H1 (cell line): ENCODE data around the gene NPY2R. TPM values are rescaled to one million over a fixed set of nuclear protein-coding genes. Genes with fewer than 3 reads are reported as not detected.

Source experiments
- CTCF ChIA-PET: fragments of 300-600 bp; sonication (Branson Sonifier 250); formaldehyde crosslinking; loops from one replicate; lab custom pipeline; 2021; ENCODE audit not compliant: partially characterized antibody; lab: Charles Lee
- POLR2A ChIA-PET: fragments of 300-600 bp; sonication (Branson Sonifier 250); formaldehyde crosslinking; loops from one replicate; lab custom pipeline; 2021; ENCODE audit warnings: inconsistent platforms; ENCODE audit not compliant: partially characterized antibody; lab: Charles Lee
- DNase-seq, 2 experiments: peaks; one replicate each; pipeline versions ENCODE4 v3.0.0 to v3.0.0-alpha.2; 2010 to 2022; ENCODE audit warnings: low spot score in 2 of 2, low read depth in 1 of 2, mixed read lengths in 1 of 2
- FAIRE-seq: peaks from 2 replicates; lab custom pipeline; 2011; peaks lifted over from hg19 to GRCh38; lab: Jason Lieb, UNC
- H2AFZ ChIP-seq: 2 replicates; pipeline ENCODE4 v1.8.1; 2012; ENCODE audit warnings: low read length, inconsistent platforms
- H2AK5ac ChIP-seq: 2 replicates; pipeline ENCODE4 v1.6.1; 2013; ENCODE audit warnings: low read depth, low read length
- H2BK120ac ChIP-seq: replicated peaks from 2 replicates; pipeline ENCODE3; 2013; ENCODE audit warnings: low read depth, low read length, inconsistent platforms
- H2BK12ac ChIP-seq: 2 replicates; pipeline ENCODE4 v1.6.1; 2013; ENCODE audit warnings: low read depth, low read length
- H2BK15ac ChIP-seq: 2 replicates; pipeline ENCODE4 v1.6.1; 2013; ENCODE audit warnings: low read length
- H2BK20ac ChIP-seq: 2 replicates; pipeline ENCODE4 v1.6.1; 2013; ENCODE audit warnings: low read length
- H2BK5ac ChIP-seq: 2 replicates; pipeline ENCODE4 v1.6.1; 2013; ENCODE audit warnings: low read depth, low read length
- H3K14ac ChIP-seq: 2 replicates; pipeline ENCODE4 v1.6.1; 2013; ENCODE audit warnings: inconsistent platforms; ENCODE audit not compliant: insufficient read length
- H3K18ac ChIP-seq: 2 replicates; pipeline ENCODE4 v1.6.1; 2013; ENCODE audit warnings: low read length; ENCODE audit errors: extremely low read depth
- H3K23ac ChIP-seq: 2 replicates; pipeline ENCODE4 v1.6.1; 2013; ENCODE audit warnings: inconsistent platforms; ENCODE audit not compliant: insufficient read length
- H3K23me2 ChIP-seq: 2 replicates; pipeline ENCODE4 v1.6.1; 2013; ENCODE audit warnings: low read depth, low read length
- H3K27ac ChIP-seq: 2 replicates; pipeline ENCODE4 v1.6.1; 2011; ENCODE audit warnings: low read depth, low read length, inconsistent platforms
- H3K27me3 ChIP-seq, 4 experiments: replicated peaks in 1 of 4; 1 replicate in 1 of 4; 2 replicates in 3 of 4; pipeline versions ENCODE4 v1.6.1 to v1.8.1; 2011 to 2013; ENCODE audit warnings: low read length in 3 of 4, mild to moderate bottlenecking in 3 of 4, inconsistent platforms in 2 of 4, mixed read lengths in 2 of 4, moderate library complexity in 1 of 4; ENCODE audit not compliant: control insufficient read depth in 3 of 4, insufficient read depth in 3 of 4; ENCODE audit errors: extremely low read depth in 1 of 4
- H3K36me3 ChIP-seq, 4 experiments: 2 replicates each; pipeline versions ENCODE4 v1.6.1 to v1.8.1; 2011 to 2013; ENCODE audit warnings: mild to moderate bottlenecking in 4 of 4, low read length in 3 of 4, moderate library complexity in 2 of 4, control low read depth in 1 of 4, inconsistent platforms in 1 of 4; ENCODE audit not compliant: insufficient read depth in 4 of 4, control insufficient read depth in 2 of 4
- H3K4ac ChIP-seq: replicated peaks from 2 replicates; pipeline ENCODE3; 2013; ENCODE audit warnings: low read length, low read depth, mixed read lengths, inconsistent platforms; ENCODE audit not compliant: insufficient read length
- H3K4me1 ChIP-seq, 4 experiments: replicated peaks in 1 of 4; 1 replicate in 1 of 4; 2 replicates in 3 of 4; pipeline versions ENCODE4 v1.6.1 to v1.8.1; 2011 to 2013; ENCODE audit warnings: low read length in 3 of 4, inconsistent platforms in 2 of 4, mixed read lengths in 1 of 4; ENCODE audit not compliant: insufficient read depth in 4 of 4, control insufficient read depth in 3 of 4
- H3K4me2 ChIP-seq, 2 experiments: 2 replicates each; pipeline versions ENCODE4 v1.6.1 to v1.8.1; 2011 to 2013; ENCODE audit warnings: low read depth in 2 of 2, low read length in 2 of 2, control low read depth in 1 of 2, inconsistent platforms in 1 of 2, mild to moderate bottlenecking in 1 of 2; ENCODE audit not compliant: insufficient read depth in 1 of 2
- H3K4me3 ChIP-seq, 4 experiments: fragments of 200-600, 300-600 bp in 1 of 4; sonication (generic), shearing (Covaris generic), sonication (Bioruptor Twin) in 1 of 4; 2 replicates each; pipeline versions ENCODE4 v1.5.1 to v1.8.1; 2011 to 2016; ENCODE audit warnings: low read length in 4 of 4, low read depth in 3 of 4, control low read depth in 2 of 4, inconsistent platforms in 2 of 4, mild to moderate bottlenecking in 2 of 4, mixed read lengths in 1 of 4, moderate library complexity in 1 of 4; ENCODE audit not compliant: insufficient read depth in 2 of 4; ENCODE audit errors: extremely low read depth in 1 of 4
- H3K56ac ChIP-seq: replicated peaks from 2 replicates; pipeline ENCODE3; 2013; ENCODE audit warnings: low read depth, mild to moderate bottlenecking, mixed read lengths, low read length, inconsistent platforms; ENCODE audit not compliant: insufficient read length
- H3K79me1 ChIP-seq: 2 replicates; pipeline ENCODE4 v1.6.1; 2013; ENCODE audit warnings: low read depth, low read length, control low read depth
- H3K79me2 ChIP-seq, 2 experiments: 2 replicates each; pipeline versions ENCODE4 v1.6.1 to v1.8.1; 2012 to 2013; ENCODE audit warnings: low read length in 2 of 2, mild to moderate bottlenecking in 2 of 2, inconsistent platforms in 1 of 2; ENCODE audit not compliant: insufficient read depth in 2 of 2, control insufficient read depth in 1 of 2
- H3K9ac ChIP-seq, 4 experiments: replicated peaks in 1 of 4; 1 replicate in 1 of 4; 2 replicates in 3 of 4; pipeline versions ENCODE4 v1.6.1 to v1.8.1; 2011 to 2013; ENCODE audit warnings: low read depth in 3 of 4, low read length in 3 of 4, control low read depth in 2 of 4, mild to moderate bottlenecking in 2 of 4, moderate library complexity in 2 of 4, inconsistent platforms in 1 of 4; ENCODE audit errors: extremely low read depth in 1 of 4
- H3K9me3 ChIP-seq, 2 experiments: 2 replicates each; pipeline versions ENCODE4 v1.6.1 to v1.8.1; 2012 to 2013; ENCODE audit warnings: mild to moderate bottlenecking in 2 of 2, moderate library complexity in 2 of 2, control low read depth in 1 of 2, inconsistent platforms in 1 of 2, low read depth in 1 of 2, low read length in 1 of 2, mixed read lengths in 1 of 2; ENCODE audit not compliant: insufficient read depth in 2 of 2
- H4K20me1 ChIP-seq, 2 experiments: replicated peaks in 1 of 2; 2 replicates each; pipeline versions ENCODE3 to v1.8.1; 2011 to 2013; ENCODE audit warnings: inconsistent platforms in 2 of 2, low read length in 2 of 2, mild to moderate bottlenecking in 1 of 2; ENCODE audit not compliant: insufficient read depth in 2 of 2, control insufficient read depth in 1 of 2
- H4K5ac ChIP-seq: 2 replicates; pipeline ENCODE4 v1.6.1; 2013; ENCODE audit warnings: low read length, low read depth, mixed read lengths, inconsistent platforms; ENCODE audit not compliant: insufficient read length
- H4K8ac ChIP-seq: 2 replicates; pipeline ENCODE4 v1.8.0; 2013; ENCODE audit warnings: mild to moderate bottlenecking, moderate library complexity, low read length, inconsistent platforms; ENCODE audit not compliant: insufficient read depth; ENCODE audit errors: extremely low read depth
- H4K91ac ChIP-seq: replicated peaks from 2 replicates; pipeline ENCODE3; 2013; ENCODE audit warnings: low read length, mixed read lengths, inconsistent platforms; ENCODE audit not compliant: insufficient read length
- CBX5 ChIP-seq: fragments of 300-800, 300-1000 bp; sonication (generic); IDR thresholded peaks from 2 replicates; pipeline ENCODE4 v1.7.1; 2016; ENCODE audit warnings: antibody characterized with exemption, low read length, low read depth
- CEBPB ChIP-seq: IDR thresholded peaks from 2 replicates; pipeline ENCODE4 v1.6.1; 2012; ENCODE audit warnings: low read depth, low read length
- WGBS, 2 experiments: shearing (Covaris generic) in 1 of 2; methylation state at CpG; one replicate each; pipeline versions ENCODE4 v1.1.6 to v1.1.7; 2013 to 2015; ENCODE audit warnings: low lambda C conversion rate in 2 of 2, mixed read lengths in 2 of 2, inconsistent platforms in 1 of 2, low coverage in 1 of 2, missing lambda C conversion rate in 1 of 2; ENCODE audit not compliant: insufficient replicate concordance in 2 of 2, insufficient coverage in 1 of 2, insufficient read length in 1 of 2; ENCODE audit errors: extremely low coverage in 1 of 2, missing lambda C conversion rate in 1 of 2; 5-methylcytosine and 5-hydroxymethylcytosine counted together
- polyA plus RNA-seq, 7 experiments: library from polyadenylated mRNA; depleted of rRNA in 3 of 7; stranded (reverse) in 5 of 7; unstranded in 2 of 7; fragments of >200 nt in 5 of 7; fragments of 200-250 nt in 2 of 7; gene quantifications; 1 replicate in 5 of 7; 2 replicates in 1 of 7; 4 replicates in 1 of 7; pipeline versions ENCODE4 v1.2.1 to v1.2.3, GENCODE V29; 2011 to 2013; ENCODE audit warnings: missing spikeins in 2 of 7, mixed read lengths in 2 of 7
- total RNA-seq: library from RNA; stranded (reverse); fragmentation: NEBNext Ultra II Directional; extraction: Animal tissue kit (Norgen Biotek cat#: 25700); gene quantifications from 2 replicates; pipeline ENCODE4 v1.2.1, GENCODE V29; 2021

The NPY2R gene
- total and polyA plus RNA-seq, 2 of the 8 experiments (the other 6 are each of a cell fraction or from before 2014, with no cell fraction given) = 0.09 to 0.41 TPM

DNA sequence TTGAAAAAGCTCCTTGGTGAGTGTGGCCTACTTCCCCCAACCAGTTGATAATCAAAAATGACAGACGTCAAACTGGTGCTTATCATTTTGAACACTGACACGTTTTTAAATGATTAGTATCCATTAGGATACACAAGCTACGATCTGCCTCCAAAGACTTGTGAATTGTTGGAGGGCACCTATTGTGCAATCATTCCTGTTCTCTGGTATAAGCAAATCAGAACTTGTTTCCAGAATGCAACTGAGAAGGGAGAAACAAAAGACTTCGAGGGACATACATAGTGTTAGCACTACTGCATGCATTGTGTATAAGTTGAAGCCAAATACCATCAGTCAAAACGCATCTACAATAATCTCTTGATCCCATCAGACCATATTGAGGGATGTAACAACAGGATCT, 11.6 kb downstream of the NPY2R start:
- no peak overlapping the region for H3K18ac ChIP-seq
- no peak overlapping the region for H2AFZ ChIP-seq
- no peak overlapping the region for H4K91ac ChIP-seq
- H3K4ac ChIP-seq = no peak overlapping the region
- H3K9me3 ChIP-seq = no peaks in the 10 kb centered on the region
- H4K8ac ChIP-seq = no peak overlapping the region
- no peak overlapping the region for H3K4me2 ChIP-seq
- no peaks in the 10 kb centered on the region for H3K27me3 ChIP-seq
- FAIRE-seq = no peak
- no peak overlapping the region for H2BK15ac ChIP-seq
- ChIA-PET POLR2A (no interaction called here), CTCF (no interaction called here)
- no peak overlapping the region for H2BK20ac ChIP-seq
- no peak overlapping the region for H3K23ac ChIP-seq
- H3K9ac ChIP-seq = no peak overlapping the region
- H3K56ac ChIP-seq = no peak overlapping the region
- no peaks in the 10 kb centered on the region for H3K36me3 ChIP-seq
- no peaks in the 10 kb centered on the region for H3K79me1 ChIP-seq
- TF ChIP-seq CBX5 (no peak), CEBPB (peak; percentile 72)
- no peak overlapping the region for H4K5ac ChIP-seq
- no peak overlapping the region for H3K4me3 ChIP-seq
- H2AK5ac ChIP-seq = no peak overlapping the region
- H3K27ac ChIP-seq = no peak overlapping the region
- no peaks in the 10 kb centered on the region for H4K20me1 ChIP-seq
- no peaks in the 10 kb centered on the region for H3K4me1 ChIP-seq
- no peak overlapping the region for H2BK5ac ChIP-seq
- no peak overlapping the region for H2BK12ac ChIP-seq
- no peaks in the 10 kb centered on the region for H3K79me2 ChIP-seq
- no peak overlapping the region for H3K14ac ChIP-seq
- no peaks in the 10 kb centered on the region for H3K23me2 ChIP-seq
- no peak for DNase-seq
- no peak overlapping the region for H2BK120ac ChIP-seq
- 91% methylated on average over 5 of the region's 5 CpGs; no CpG with 5 or more reads in 1 of the 2 experiments for WGBS, 2 experiments
